KMS-11 (cell line): ENCODE results near the gene LCN2.
A peak's percentile ranks its signal among the peaks of the same experiment; 100 is the strongest.

Experiments used
- H2AFZ ChIP-seq: fragments of 200-600 bp; sonication (generic); 2 replicates; pipeline ENCODE4 v1.6.1; 2016; ENCODE audit warnings: antibody characterized with exemption, mixed run types, low read depth
- H3K27ac ChIP-seq: fragments of 200-600 bp; sonication (generic); 2 replicates; pipeline ENCODE4 v1.6.1; 2016; ENCODE audit warnings: mild to moderate bottlenecking, mixed run types
- H3K27me3 ChIP-seq: fragments of 200-600 bp; sonication (generic); 2 replicates; pipeline ENCODE4 v1.6.1; 2017; ENCODE audit warnings: mild to moderate bottlenecking, low read depth, mixed run types, moderate library complexity; ENCODE audit not compliant: insufficient read depth
- H3K36me3 ChIP-seq: fragments of 200-600 bp; sonication (generic); 2 replicates; pipeline ENCODE4 v1.6.1; 2017; ENCODE audit warnings: mild to moderate bottlenecking, mixed run types; ENCODE audit not compliant: insufficient read depth
- H3K4me1 ChIP-seq: fragments of 200-600 bp; sonication (generic); 2 replicates; pipeline ENCODE4 v1.6.1; 2016; ENCODE audit warnings: mild to moderate bottlenecking, low read depth, mixed run types; ENCODE audit not compliant: poor library complexity, severe bottlenecking
- H3K4me2 ChIP-seq: fragments of 200-600 bp; sonication (generic); 2 replicates; pipeline ENCODE4 v1.7.0; 2016; ENCODE audit warnings: mild to moderate bottlenecking, mixed run types
- H3K4me3 ChIP-seq: fragments of 200-600 bp; sonication (generic); IDR thresholded peaks from 2 replicates; pipeline ENCODE4 v1.6.1; 2017; ENCODE audit warnings: low read depth, low read length, mixed read lengths; ENCODE audit not compliant: insufficient read depth
- H3K79me2 ChIP-seq: fragments of 200-600 bp; sonication (generic); 2 replicates; pipeline ENCODE4 v1.6.1; 2016; ENCODE audit warnings: low read depth, mixed run types; ENCODE audit not compliant: insufficient read depth
- H3K9ac ChIP-seq: fragments of 200-600 bp; sonication (generic); 2 replicates; pipeline ENCODE4 v1.6.1; 2016; ENCODE audit warnings: mild to moderate bottlenecking, mixed run types
- H4K20me1 ChIP-seq: fragments of 200-600 bp; sonication (generic); 2 replicates; pipeline ENCODE4 v1.6.1; 2016; ENCODE audit warnings: mild to moderate bottlenecking, mixed run types; ENCODE audit not compliant: insufficient read depth
- CTCF ChIP-seq: fragments of 200-600 bp; sonication (generic); conservative IDR thresholded peaks from 2 replicates; pipeline ENCODE4 v1.6.1; 2017; ENCODE audit warnings: low read depth, mild to moderate bottlenecking, antibody characterized with exemption, low read length, moderate library complexity, mixed read lengths

LCN2 gene

GRCh38 chr9:128161215-128161902 is 12.1 kb downstream of the LCN2 start:
- no peak for TF ChIP-seq CTCF
- Histone ChIP-seq H3K9ac (no peak overlapping the region), H3K4me1 (peaks cover 5% of the 10 kb centered on the region), H2AFZ (no peak overlapping the region), H3K27ac (no peak overlapping the region), H3K4me2 (peak overlapping the region; percentile 87), H3K36me3 (no peaks in the 10 kb centered on the region), H4K20me1 (no peaks in the 10 kb centered on the region), H3K27me3 (no peaks in the 10 kb centered on the region), H3K79me2 (no peaks in the 10 kb centered on the region), H3K4me3 (no peak overlapping the region)

DNA sequence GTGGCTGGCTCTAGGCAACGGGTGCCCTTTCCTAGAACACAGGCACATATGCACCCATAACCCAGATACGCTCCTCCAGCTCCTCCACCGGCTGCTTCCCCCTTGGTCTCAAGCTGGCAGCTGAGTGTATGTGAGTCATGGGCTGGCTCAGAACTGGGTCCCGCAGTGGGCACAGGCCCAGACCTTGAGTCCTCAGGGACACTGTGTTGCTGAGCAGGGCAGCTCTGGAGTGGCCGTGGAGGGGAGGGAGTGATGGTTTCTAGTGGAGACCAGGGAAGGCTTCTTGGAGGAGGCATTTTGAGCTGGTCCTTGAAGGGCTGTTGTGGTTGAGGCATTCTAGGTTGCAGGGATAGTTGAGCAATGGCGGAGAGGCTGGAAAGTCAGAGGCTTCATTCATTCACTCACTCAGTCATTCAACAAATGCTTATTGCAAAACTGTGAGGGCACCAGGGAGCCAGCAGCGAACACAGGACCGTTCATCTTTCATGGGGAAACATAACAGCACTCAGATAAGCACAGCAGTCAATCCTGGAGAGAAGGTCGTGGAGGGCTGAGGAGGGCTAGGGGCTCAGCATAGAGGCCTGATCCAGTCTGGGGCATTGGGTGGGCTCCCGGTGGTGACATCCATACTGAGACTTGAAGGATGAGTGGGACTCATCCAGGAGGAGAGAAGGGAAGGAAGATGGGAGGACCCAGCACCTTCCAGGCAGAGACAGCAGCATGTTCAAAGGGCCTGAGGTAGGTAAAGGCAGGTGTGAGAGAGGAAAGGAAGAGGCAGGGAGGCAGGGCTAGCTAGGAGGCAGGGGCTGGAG is 13.2 kb downstream of the LCN2 start:
- Histone ChIP-seq H3K27ac (no peak overlapping the region), H3K79me2 (no peaks in the 10 kb centered on the region), H2AFZ (no peak overlapping the region), H3K4me2 (no peak overlapping the region), H3K9ac (no peak overlapping the region), H3K4me1 (peaks cover 5% of the 10 kb centered on the region), H4K20me1 (no peaks in the 10 kb centered on the region), H3K36me3 (no peaks in the 10 kb centered on the region), H3K4me3 (no peak overlapping the region), H3K27me3 (no peaks in the 10 kb centered on the region)
- TF ChIP-seq CTCF = no peak

GRCh38 chr9:128163027-128163515 is 13.8 kb downstream of the LCN2 start:
- no peak for TF ChIP-seq CTCF
- Histone ChIP-seq H3K36me3 (no peaks in the 10 kb centered on the region), H3K27ac (no peak overlapping the region)

DNA sequence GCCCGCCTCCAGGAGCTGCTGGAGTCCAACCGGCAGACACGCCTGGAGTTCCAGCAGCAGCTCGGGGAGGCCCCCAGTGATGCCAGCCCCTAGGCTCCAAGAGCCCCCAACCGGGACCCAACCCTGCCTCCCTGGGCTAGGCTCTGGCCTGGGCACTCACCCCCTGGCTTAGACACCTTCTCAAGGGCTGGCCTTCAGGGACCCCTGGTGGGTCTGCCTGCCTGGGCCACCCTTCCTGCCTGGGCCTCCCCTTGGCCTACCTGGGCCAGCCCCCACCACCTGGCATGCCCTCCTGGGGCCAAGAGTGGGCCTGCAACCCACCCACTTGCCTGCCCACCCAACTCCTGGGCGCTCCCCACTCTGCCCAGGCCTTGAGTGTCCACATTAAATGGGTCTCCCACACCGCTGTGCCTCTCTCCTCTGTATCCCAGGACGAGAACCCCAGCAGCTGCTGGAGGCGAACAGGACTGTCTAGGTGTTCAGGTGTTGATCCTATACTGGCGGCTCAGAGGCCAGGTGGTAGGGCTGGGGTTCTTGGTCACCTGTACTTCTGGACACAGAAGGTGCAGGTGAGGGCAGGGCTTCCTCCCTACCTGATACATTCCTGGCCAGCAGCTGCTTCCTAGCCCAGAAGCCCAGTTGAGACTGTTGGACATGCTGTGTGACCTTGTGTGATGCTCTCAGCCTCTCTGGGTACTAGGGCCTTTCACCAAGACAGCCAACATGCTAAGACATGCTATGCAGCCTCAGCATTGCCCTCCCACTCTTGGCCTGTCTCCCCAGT is 14.5 kb downstream of the LCN2 start:
- Histone ChIP-seq H3K9ac (no peak overlapping the region), H3K79me2 (no peaks in the 10 kb centered on the region), H3K4me1 (peaks cover 5% of the 10 kb centered on the region), H4K20me1 (no peaks in the 10 kb centered on the region), H2AFZ (no peak overlapping the region), H3K27me3 (no peaks in the 10 kb centered on the region), H3K4me2 (no peak overlapping the region), H3K36me3 (no peaks in the 10 kb centered on the region), H3K4me3 (no peak overlapping the region), H3K27ac (no peak overlapping the region)
- TF ChIP-seq CTCF = no peak

More at GRCh38 chr9:128163027-128163515, 13.8 kb downstream of the LCN2 start:
- H3K9ac ChIP-seq = no peak overlapping the region
- H2AFZ ChIP-seq = no peak overlapping the region
- H3K27me3 ChIP-seq = no peaks in the 10 kb centered on the region
- no peak overlapping the region for H3K4me3 ChIP-seq
- H3K79me2 ChIP-seq = no peaks in the 10 kb centered on the region
- H3K4me1 ChIP-seq = peaks cover 5% of the 10 kb centered on the region
- H3K4me2 ChIP-seq = no peak overlapping the region
- no peaks in the 10 kb centered on the region for H4K20me1 ChIP-seq
